Omental fat pad (tissue), 4 donors: ENCODE measurements around the gene RAP2A. TPM values are rescaled to one million over a fixed set of nuclear protein-coding genes. Genes with fewer than 3 reads are reported as not detected.

ENCODE experiments used
- ATAC-seq: fragments of 150-250 bp; one replicate; pipeline ENCODE4 v1.9.1; 2016; ENCODE audit warnings: mild to moderate bottlenecking, moderate library complexity; ENCODE audit not compliant: low FRiP score
- DNase-seq: peaks from one replicate; pipeline ENCODE4 v3.0.0-alpha.2; 2019; ENCODE audit warnings: low spot score
- CTCF ChIP-seq, 3 donors: fragments of 450-650 bp; IDR thresholded peaks; one replicate each; pipeline ENCODE4 v1.5.1; 2016 to 2017; ENCODE audit warnings: antibody characterized with exemption in 3 of 3, mild to moderate bottlenecking in 3 of 3, moderate library complexity in 2 of 3
- total RNA-seq, 4 donors: library from RNA; depleted of rRNA; stranded (reverse); fragments of >200 nt; gene quantifications; one replicate each; pipeline ENCODE4 v1.1.0, GENCODE V29; 2016

The RAP2A gene
- total RNA-seq, 4 donors from 2014 or later: 18.2 to 42.9 (median 29.6) TPM

GRCh38 chr13:97431171-97431764 is 2.7 kb upstream of the RAP2A start:
- DNase-seq (no peak), ATAC-seq (no peak)
- no peak for TF ChIP-seq CTCF (IDR thresholded peaks at IDR 0.05)

- no peak for TF ChIP-seq CTCF (IDR thresholded peaks at IDR 0.05)
- no peak for DNase-seq
- ATAC-seq: no peak
These were observed 1.6 kb upstream of the RAP2A start for GRCh38 chr13:97432232-97432916.

GRCh38 chr13:97432917-97433726 is 847 bp upstream of the RAP2A start:
- ATAC-seq (peak; percentile 94), DNase-seq (peak; percentile 93)
- no peak for TF ChIP-seq CTCF (IDR thresholded peaks at IDR 0.05)

- TF ChIP-seq CTCF (IDR thresholded peaks at IDR 0.05): no peak
- ATAC-seq (no peak), DNase-seq (no peak)
These were observed 630 bp downstream of the RAP2A start for GRCh38 chr13:97434397-97435201.

- DNase-seq (no peak), ATAC-seq (no peak)
- no peak for TF ChIP-seq CTCF (IDR thresholded peaks at IDR 0.05)
These were observed 1.4 kb downstream of the RAP2A start for GRCh38 chr13:97435323-97435722.

- ATAC-seq (no peak), DNase-seq (no peak)
- TF ChIP-seq CTCF (IDR thresholded peaks at IDR 0.05): no peak
These were observed 1.8 kb downstream of the RAP2A start for GRCh38 chr13:97435794-97436193.
